ENCODE results near the gene METAP1.

DNA sequence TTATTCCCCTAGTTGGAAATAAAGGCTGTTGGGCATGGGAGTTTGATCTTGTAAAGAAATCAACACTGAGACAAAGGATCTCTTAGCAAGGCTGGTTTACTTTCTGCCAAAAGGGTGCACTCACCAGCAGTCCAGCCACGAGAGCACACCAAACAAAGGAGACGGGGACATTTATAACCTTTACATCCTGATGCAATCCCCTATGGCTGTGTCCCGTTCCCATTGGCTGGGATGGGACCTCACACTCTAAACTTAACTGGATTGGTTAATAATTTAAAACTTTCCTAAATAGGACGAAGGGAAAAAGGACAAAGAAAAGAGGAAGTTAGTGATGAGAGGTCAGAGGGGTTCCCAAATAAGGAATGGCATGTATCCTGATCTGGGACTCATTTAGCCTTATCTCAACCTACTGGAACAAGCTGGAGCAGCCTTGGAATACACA, 17.9 kb downstream of the METAP1 start:
- TF ChIP-seq, protein P1, sequence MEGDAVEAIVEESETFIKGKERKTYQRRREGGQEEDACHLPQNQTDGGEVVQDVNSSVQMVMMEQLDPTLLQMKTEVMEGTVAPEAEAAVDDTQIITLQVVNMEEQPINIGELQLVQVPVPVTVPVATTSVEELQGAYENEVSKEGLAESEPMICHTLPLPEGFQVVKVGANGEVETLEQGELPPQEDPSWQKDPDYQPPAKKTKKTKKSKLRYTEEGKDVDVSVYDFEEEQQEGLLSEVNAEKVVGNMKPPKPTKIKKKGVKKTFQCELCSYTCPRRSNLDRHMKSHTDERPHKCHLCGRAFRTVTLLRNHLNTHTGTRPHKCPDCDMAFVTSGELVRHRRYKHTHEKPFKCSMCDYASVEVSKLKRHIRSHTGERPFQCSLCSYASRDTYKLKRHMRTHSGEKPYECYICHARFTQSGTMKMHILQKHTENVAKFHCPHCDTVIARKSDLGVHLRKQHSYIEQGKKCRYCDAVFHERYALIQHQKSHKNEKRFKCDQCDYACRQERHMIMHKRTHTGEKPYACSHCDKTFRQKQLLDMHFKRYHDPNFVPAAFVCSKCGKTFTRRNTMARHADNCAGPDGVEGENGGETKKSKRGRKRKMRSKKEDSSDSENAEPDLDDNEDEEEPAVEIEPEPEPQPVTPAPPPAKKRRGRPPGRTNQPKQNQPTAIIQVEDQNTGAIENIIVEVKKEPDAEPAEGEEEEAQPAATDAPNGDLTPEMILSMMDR (IDR thresholded peaks at IDR 0.05 in 2 of 3, conservative IDR thresholded peaks at IDR 0.05 in 1 of 3; ENCODE audit: borderline replicate concordance in 1 of 3, insufficient read depth in 1 of 3, low read depth in 2 of 3, low read length in 2 of 3), result no peak
- no peak for TF ChIP-seq POLR2A (IDR thresholded peaks at IDR 0.05; ENCODE audit: borderline replicate concordance, extremely low read depth, insufficient read depth, insufficient read length)
